PC-3 (cell line): Measurements from ENCODE around the gene AUP1.

Source experiments
- CTCF ChIP-seq: fragments of 300-600 bp; sonication (generic); conservative IDR thresholded peaks from 2 replicates; pipeline ENCODE4 v1.5.1; 2017; ENCODE audit warnings: antibody characterized with exemption, low read depth, mild to moderate bottlenecking, low read length
- EZH2 ChIP-seq: fragments of 300-600 bp; sonication (generic); IDR thresholded peaks from one replicate; pipeline ENCODE4 v1.6.1; 2017; ENCODE audit warnings: antibody characterized with exemption, mild to moderate bottlenecking, low read length; ENCODE audit not compliant: unreplicated experiment

DNA sequence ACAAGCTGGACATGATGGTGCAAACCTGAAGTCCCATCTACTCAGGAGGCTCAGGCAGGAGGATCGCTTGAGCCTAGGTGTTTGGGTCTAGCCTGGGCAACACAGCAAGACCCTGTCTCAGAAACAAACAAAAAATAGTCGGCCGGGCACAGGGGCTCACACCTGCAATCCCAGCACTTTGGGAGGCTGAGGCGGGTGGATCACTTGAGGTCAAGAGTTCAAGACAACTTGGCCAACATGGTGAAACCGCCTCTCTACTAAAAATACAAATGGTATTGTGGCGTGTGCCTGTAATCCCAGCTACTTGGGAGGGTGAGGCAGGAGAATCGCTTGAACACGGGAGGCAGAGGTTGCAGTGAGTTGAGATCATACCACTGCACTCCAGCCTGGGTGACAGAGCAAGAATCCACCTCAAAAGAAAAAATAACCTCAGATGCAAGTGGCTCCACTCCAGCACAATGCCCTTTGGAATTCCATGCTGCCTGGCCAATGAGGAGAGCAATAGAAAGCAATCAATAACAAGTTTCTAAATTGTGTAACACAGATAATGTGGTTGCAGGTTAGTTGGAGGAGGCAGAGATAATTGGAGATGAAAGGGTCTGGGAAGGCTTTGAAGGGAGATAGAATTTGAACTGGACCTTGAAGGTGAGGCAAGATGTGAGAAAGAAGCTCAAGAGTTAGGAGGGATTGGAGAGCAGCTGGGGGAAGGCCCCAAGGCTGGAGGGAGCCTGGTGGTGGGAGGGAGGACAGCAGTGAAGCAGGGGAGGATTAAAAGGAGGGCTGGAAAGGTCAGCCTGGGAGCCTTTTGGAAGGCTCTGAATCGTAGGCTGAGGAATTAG lies 40.6 kb downstream of the AUP1 start:
- no peak for TF ChIP-seq CTCF
- TF ChIP-seq EZH2: no peak
